ENCODE measurements around the gene SH3PXD2B.

Gene SH3PXD2B

DNA sequence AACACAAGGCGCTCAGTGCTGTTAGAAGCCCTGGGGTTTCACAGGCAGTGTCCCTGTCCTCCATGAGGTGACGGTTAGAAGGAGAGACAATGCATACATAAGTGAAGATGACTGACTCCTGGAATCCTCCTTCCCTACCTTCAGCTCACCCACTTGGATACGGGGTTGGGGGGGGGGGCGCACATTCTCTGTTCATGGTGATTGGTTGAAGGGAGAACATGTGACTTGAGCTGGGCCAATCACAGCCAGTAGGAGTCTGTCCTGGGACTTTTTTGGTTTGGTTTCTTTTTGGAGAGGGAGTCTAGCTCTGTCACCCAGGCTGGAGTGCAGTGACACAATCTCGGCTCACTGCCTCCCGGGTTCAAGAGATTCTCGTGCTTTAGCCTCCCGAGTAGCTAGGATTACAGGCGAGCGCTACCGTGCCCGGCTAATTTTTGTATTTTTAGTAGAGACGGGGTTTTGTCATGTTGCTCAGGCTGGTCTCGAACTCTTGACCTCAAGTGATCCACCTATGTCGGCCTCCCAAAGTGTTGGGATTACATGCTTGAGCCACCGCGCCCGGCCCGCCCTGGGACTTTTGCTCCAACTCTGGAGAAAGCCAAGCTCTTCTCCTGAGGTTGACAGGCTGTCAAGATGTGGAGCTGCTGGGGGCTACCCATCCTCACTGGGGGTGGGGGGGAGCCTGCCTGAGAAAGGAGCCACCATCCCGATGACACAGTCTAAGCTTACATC lies 30.8 kb downstream of the SH3PXD2B start:
- TF ChIP-seq, protein P1, sequence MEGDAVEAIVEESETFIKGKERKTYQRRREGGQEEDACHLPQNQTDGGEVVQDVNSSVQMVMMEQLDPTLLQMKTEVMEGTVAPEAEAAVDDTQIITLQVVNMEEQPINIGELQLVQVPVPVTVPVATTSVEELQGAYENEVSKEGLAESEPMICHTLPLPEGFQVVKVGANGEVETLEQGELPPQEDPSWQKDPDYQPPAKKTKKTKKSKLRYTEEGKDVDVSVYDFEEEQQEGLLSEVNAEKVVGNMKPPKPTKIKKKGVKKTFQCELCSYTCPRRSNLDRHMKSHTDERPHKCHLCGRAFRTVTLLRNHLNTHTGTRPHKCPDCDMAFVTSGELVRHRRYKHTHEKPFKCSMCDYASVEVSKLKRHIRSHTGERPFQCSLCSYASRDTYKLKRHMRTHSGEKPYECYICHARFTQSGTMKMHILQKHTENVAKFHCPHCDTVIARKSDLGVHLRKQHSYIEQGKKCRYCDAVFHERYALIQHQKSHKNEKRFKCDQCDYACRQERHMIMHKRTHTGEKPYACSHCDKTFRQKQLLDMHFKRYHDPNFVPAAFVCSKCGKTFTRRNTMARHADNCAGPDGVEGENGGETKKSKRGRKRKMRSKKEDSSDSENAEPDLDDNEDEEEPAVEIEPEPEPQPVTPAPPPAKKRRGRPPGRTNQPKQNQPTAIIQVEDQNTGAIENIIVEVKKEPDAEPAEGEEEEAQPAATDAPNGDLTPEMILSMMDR (IDR thresholded peaks at IDR 0.05), result no peak

DNA sequence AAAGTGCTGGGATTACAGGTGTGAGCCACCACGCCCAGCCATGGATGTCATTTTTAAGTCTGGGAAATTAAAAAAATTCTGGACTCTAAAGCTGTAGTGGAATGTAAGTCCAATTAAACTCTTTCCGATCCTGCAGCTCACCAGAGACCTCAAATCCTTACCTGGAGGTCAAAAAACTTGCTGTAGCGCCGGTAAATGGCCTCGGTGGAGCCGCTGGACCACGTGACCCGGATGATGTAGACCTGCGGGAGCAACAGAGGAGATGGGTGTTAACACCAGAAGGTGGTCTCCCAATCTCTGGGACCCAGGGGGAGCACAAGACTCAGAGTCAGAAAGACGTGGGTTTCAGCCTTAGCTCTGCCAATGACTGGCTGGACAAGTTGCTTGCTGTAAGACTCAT lies 32.1 kb downstream of the SH3PXD2B start:
- TF ChIP-seq, protein P1 (IDR thresholded peaks at IDR 0.05), result no peak

DNA sequence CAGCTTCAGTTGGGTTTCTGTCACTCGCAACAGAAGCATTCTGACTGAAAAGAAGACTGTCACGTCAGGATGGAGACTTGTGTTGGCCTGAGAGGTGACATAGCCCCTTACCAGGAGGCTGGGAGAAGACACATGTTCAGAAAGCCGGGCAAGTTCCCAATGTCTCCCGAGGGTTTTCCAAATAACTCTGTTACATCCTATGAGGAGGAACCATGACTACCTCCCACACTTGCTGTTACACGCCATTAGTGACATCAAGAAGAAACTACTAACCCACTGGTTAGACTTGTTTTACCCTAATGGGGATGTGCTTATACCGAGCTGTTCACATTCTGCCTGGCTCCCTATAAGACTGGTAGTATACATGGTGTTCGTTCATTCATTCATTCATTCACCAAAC lies 33.3 kb downstream of the SH3PXD2B start:
- TF ChIP-seq, protein P1 (IDR thresholded peaks at IDR 0.05), result no peak

- TF ChIP-seq, protein P1 (IDR thresholded peaks at IDR 0.05), result no peak
Observed at GRCh38 chr5:172420235-172420939, 33.9 kb downstream of the SH3PXD2B start.

GRCh38 chr5:172418862-172419814 lies 35.2 kb downstream of the SH3PXD2B start:
- TF ChIP-seq, protein P1 (IDR thresholded peaks at IDR 0.05), result no peak

DNA sequence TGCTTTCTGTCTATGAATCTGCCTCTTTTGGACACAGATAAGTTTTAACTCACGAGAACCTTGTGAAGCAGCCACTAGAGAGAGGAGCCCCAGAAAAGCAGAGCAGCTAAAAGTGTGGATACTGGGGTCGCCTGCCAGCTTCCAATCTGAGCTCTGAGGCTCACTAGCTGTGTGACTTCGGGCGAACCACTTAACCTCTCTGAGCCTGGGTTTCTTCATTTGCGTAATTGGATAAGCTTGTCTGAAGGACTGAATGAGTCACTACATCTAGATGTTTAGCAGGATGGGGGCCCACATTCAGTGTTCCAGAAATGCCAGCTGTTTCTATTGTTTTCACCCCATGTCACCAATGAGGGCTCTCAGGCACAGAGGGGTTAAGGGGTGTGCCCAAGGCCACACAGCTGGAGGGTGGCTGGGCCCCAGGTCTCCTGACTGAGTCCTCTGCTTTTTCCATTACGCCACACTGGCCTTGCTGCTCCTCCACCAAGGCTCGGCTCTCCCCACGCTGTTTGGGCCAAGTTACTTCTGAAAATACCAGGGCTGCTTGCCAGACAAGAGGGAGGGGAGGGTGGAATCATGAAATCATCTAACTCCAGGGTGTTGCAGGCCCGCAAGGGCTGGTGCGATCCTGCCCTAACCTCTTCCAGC lies 36.2 kb downstream of the SH3PXD2B start:
- TF ChIP-seq, protein P1 (IDR thresholded peaks at IDR 0.05), result no peak
